GM12873 (cell line): ENCODE results near the gene DIP2C.

Experiments
- TF ChIP-seq, protein P1 (sequence below): IDR thresholded peaks from 2 replicates; pipeline ENCODE4 v1.5.1; 2012; ENCODE audit warnings: low read depth, mild to moderate bottlenecking, moderate library complexity, low read length, control low read depth; ENCODE audit not compliant: insufficient read depth; ENCODE audit errors: missing control alignments

Gene DIP2C

DNA sequence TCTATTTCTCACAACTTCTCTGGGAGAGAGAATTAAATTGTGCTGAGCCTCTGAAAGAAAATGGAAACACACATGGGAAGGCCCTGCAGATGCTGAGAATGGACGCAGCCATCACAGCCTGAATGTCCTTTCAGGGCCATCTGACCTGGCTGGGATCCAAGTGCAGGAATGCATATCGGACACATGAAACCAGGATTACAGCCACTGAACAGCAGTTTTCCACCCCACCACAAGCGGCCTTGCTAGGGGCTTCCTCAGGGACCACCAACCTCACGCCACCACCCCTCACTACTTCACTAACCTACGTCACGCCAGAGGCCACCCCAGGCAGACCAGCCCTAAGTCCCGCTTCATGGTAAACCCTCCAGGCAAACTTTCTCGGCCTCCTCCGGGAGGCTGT lies 103.3 kb downstream of the DIP2C start:
- TF ChIP-seq, protein P1, sequence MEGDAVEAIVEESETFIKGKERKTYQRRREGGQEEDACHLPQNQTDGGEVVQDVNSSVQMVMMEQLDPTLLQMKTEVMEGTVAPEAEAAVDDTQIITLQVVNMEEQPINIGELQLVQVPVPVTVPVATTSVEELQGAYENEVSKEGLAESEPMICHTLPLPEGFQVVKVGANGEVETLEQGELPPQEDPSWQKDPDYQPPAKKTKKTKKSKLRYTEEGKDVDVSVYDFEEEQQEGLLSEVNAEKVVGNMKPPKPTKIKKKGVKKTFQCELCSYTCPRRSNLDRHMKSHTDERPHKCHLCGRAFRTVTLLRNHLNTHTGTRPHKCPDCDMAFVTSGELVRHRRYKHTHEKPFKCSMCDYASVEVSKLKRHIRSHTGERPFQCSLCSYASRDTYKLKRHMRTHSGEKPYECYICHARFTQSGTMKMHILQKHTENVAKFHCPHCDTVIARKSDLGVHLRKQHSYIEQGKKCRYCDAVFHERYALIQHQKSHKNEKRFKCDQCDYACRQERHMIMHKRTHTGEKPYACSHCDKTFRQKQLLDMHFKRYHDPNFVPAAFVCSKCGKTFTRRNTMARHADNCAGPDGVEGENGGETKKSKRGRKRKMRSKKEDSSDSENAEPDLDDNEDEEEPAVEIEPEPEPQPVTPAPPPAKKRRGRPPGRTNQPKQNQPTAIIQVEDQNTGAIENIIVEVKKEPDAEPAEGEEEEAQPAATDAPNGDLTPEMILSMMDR, result no peak

DNA sequence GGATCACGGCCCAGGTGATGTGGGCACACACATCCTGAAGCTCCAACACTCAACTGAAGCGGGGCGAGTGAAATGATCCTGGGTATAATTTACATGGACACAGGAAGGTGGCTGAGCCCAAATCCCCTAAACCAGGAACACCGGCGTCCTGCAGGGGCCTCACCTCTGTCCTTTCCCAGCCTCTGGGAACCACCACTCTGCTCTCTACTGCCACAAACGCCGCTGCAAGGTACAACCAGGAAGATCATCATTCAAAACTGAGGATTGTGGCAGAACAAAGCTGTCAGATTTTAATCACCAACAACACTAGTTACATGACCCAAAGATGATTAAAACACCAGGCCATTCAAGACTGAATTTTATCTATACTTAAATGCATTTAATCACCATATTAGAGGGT lies 104.0 kb downstream of the DIP2C start:
- TF ChIP-seq, protein P1, result no peak

DNA sequence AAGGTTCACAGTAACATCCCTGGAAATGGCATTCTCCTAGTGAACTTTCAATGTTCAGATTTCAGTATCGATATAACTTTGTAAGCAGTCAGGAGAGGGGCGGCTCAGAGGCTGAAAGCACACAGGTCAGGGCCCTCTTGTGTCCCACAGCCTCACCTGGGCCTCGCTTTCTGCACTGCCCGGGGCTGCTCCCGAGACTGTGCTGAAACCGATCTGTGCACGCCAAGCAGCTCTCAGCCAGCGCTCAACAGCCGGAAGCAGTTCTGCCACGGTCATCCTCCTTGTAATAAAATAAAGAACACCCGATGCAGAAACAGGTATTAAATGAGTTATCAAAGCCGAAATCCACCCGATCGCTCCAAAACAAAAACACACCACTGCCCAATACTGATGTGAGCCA lies 106.0 kb downstream of the DIP2C start:
- TF ChIP-seq, protein P1, result no peak

DNA sequence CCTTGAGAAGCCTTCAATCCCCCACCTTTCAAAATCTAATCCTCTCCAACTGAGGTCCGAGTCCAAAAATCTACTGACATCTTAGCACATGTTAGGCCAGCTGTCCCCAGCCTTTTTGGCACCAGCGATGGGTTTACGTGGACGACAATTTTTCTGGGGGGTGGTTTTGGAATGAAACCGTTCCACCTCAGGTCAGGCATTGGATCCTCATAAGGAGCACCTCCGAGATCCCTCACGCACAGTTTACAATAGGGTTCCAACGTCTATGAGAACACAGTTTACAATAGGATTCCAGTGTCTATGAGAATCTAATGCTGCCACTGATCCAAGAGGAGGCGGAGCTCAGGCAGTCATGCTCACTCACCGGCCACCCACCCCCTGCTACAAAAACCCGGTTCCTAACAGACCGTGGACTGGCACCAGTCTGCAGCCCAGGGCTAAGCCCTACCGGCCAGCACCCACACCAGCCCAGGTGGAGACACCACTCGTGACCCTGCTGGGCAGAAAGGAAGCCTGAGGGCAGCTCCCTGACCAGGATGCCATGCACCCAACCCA lies 107.6 kb downstream of the DIP2C start:
- TF ChIP-seq, protein P1, result no peak

DNA sequence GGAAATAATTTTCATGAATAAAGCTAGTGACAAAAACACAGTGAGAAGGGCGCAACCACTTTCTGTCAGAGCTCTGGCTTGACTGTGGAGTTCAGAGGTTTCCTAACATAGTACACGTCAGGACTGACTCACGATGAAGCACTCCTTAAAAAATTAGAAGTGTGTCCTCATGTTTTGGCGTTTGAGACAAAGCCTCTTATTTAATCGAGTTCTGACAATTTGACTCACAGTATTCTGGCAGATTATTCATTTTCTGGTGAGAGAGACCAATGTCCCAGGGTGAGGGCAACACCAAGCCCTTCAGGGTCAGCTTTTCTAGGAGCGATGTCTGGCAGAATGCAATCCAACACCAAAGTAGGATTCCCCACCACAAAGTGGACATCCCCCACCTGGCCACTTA lies 108.7 kb downstream of the DIP2C start:
- TF ChIP-seq, protein P1, result no peak

DNA sequence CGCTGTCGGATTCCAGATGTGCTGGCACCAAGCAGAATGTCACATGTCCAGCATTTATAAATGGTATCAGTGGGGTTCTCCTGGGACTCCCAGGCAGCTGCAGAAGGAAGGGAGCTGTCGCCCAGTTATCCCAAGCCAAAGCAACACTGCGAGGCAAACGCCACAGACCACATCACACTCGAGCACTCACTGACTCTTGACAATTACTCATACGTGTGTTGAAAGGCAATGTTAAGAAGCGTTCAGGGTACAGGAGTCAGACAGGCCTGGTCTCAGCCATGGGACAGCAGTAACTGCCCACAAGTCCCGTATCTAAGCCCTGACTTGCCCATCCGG lies 113.4 kb downstream of the DIP2C start:
- TF ChIP-seq, protein P1, result no peak

DNA sequence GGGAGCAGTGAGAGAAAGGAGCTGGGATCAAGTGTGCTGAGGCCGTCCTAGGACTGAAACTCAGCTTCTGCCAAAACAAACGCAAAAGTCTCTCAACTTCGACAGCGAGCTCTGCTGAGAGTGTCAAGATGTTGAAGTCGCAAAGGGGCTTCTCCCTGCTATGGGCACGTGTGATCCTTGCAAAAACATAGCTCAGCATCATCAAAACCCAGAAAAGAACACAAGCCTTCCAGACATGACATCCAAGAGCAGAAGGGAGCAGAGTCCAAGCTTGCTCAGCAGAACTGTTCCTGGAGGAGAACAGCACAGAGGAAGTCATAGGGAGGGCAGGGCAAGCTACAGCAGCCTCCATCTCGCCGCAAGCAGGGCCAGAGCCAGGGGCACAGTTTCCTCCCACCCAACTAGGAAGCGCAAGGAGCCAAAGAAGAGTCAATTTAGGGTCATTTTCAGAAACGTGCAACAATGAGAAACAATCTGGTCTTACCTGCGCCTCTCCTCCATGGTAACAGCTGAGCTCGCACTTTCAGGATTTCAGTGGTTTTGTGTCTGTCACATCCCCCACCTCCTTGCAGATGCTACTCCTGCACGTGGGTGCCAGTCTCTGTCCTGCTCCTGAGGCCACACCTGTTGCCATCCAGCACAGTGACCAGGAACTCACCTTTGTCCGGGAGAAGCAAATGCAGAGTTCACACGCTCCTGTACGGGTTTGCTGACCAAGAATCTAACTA lies 113.9 kb downstream of the DIP2C start:
- TF ChIP-seq, protein P1, result no peak
